Left lobe of liver (tissue), 2 donors: Measurements from ENCODE around the gene NAA35. TPM values are rescaled to one million over a fixed set of nuclear protein-coding genes. Genes with fewer than 3 reads are reported as not detected.
A peak's percentile ranks its signal among the peaks of the same experiment; 100 is the strongest.
"Not testable (repeated sequence)": the region's sequence is repeated elsewhere in the genome, so short reads cannot be mapped to it uniquely, and the experiment has no call there.

ENCODE experiments used
- ATAC-seq: fragments of 200-7000 bp; cut with Tn5 transposase; one replicate; pipeline ENCODE4 v1.9.1; 2020; ENCODE audit warnings: mild to moderate bottlenecking, moderate library complexity
- DNase-seq: peaks from one replicate; pipeline ENCODE4 v3.0.0-alpha.2; 2020; ENCODE audit warnings: low spot score
- total RNA-seq: library from RNA; stranded (reverse); gene quantifications from one replicate; pipeline ENCODE4 v1.2.1, GENCODE V29; 2021
- donor health status: DM: no; HTN: no; CAD: no; lungs with moderate emphysema.
- donor health status: DM: no; HTN: yes; CAD: no.

NAA35 gene
- total RNA-seq: 7.9 TPM

GRCh38 chr9:85940832-85941621, at the start of gene NAA35:
Gene NAA35 (plus strand): TSS chr9:85941146. CDS start chr9:85942160, 1,014 bp downstream.
- ATAC-seq (peak; percentile 96), DNase-seq (peak; percentile 99)

DNA sequence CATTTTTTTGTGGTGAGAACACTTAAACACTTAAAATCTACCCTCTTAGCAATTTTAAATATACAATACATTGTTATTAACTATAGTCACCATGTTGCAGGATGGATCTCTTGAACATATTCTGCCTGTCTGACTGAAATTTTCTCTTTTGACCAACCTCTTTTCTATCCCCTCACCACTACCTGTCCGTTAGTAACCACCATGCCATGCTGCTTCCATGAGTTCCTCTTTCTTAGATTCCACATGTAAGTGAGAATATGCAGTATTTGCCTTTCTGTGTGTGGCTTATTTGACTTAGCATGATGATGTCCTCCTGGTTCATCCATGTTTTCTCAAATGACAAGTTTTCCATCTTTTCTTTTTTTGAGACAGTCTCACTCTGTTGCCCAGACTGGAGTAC, 48.5 kb upstream of the NAA35 start:
- no peak for ATAC-seq
- no peak for DNase-seq

GRCh38 chr9:85895685-85896084, 45.3 kb upstream of the NAA35 start:
- DNase-seq (no peak), ATAC-seq (no peak)

GRCh38 chr9:85897848-85898247, 43.1 kb upstream of the NAA35 start:
- no peak for ATAC-seq
- DNase-seq: no peak

DNA sequence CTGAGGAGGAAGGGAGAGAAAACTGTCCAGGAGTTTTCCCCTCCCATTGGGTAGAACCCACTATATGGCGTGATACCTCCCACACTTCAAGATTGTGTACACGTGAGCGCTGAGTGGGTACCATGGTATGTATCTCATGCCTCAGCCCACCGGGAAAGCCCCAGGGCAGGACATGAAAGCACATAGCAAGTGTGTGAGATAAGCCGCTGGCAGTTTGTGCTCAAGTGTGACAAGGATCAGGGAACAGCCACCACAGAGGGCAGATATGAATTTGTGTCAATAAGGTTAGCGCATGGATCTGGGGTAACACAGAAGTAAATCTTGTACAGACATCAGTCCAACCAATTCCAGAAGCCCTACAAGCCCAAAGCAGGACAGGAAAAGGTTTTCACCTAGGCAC, 42.6 kb upstream of the NAA35 start:
- DNase-seq: no peak
- ATAC-seq: no peak

DNA sequence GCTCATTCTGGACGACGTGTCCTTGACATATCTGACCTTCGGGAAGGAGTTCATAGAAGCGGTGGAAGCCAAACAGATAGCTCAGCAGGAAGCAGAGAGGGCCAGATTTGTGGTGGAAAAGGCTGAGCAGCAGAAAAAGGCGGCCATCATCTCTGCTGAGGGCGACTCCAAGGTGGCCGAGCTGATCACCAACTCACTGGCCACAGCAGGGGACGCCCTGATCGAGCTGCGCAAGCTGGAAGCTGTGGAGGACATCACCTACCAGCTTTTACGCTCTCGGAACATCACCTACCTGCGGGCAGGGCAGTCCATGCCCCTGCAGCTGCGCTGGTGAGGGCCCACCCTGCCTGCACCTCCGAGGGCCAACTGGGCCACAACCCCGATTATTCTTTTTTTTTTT, 41.6 kb upstream of the NAA35 start:
- DNase-seq (no peak), ATAC-seq (no peak)

DNA sequence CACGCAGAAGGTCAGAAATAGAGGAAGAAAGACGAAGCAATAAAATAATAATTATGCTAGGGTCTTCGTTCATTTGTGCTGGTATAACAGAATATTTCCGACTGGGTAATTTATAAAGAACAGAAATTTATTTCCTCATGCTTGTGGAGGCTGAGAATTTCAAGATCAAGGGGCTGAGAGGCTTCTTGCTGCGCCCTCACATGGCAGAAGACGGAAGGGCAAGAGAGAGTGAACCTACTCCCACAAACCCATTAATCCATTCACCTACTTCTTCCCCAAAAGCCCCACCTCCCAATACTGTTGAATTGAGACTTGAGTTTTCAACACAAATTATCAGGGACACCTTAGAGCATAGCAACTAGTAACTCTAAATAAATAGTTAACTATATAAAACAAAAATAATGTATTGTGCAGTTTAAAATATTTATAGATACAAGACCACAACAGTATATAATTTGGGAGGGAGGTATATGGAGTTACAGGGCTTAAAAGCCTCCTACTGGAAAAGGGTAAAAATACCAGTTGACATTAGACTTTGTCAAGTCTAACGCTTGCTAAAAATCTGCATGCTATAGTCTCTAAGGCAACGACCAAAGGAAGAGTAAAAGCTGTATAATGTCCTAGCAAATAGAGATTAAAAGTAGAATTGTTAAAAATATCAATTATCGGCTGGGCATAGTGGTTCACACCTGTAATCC, 40.3 kb upstream of the NAA35 start:
- DNase-seq (no peak), ATAC-seq (no peak)

GRCh38 chr9:85904975-85905374, 36.0 kb upstream of the NAA35 start:
- DNase-seq: no peak
- no peak for ATAC-seq

DNA sequence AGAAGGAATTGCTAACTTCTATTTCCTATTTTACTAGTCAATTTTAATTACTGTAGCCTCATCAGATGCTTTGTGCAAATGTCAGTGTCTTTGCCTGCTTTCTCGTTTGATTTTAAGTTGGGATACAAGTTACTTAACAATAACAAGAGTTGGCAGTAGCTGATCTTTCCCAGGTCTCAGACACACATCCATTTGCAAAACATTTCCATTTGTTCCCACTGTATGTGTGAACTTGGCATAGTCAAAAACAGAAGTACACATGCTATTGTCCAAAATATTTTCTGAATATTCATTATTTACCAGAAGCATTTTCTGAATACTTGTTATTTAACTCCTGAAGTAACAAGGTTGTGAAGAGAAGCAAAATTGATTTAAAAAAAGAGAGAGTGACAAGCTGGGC, 35.0 kb upstream of the NAA35 start:
- no peak for ATAC-seq

GRCh38 chr9:85909390-85909789, 31.6 kb upstream of the NAA35 start:
- DNase-seq: no peak

More for the DNA sequence above, 35.0 kb upstream of the NAA35 start:
- no peak for DNase-seq

GRCh38 chr9:85914108-85914507, 26.8 kb upstream of the NAA35 start:
- no peak for ATAC-seq
- DNase-seq: no peak

More at GRCh38 chr9:85909390-85909789, 31.6 kb upstream of the NAA35 start:
- ATAC-seq: no peak

DNA sequence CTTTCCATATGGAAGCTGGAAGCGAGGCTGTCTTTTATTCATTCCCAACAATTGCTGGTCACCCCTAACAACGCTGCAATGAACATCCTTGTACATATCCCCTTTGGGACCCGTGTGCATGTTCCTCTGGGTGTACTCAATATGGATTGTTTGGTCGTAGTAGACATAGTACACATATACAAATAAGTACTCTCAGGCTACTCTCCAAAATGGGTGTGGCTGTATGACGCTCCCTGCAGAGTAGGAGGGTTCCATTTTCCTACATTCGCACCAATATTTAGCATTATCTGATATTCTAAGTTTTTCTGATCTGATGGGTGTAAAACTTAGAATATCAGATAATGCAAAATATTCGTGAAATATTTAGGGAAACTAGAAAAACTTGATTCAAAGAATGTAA, 23.2 kb upstream of the NAA35 start:
- ATAC-seq: no peak

DNA sequence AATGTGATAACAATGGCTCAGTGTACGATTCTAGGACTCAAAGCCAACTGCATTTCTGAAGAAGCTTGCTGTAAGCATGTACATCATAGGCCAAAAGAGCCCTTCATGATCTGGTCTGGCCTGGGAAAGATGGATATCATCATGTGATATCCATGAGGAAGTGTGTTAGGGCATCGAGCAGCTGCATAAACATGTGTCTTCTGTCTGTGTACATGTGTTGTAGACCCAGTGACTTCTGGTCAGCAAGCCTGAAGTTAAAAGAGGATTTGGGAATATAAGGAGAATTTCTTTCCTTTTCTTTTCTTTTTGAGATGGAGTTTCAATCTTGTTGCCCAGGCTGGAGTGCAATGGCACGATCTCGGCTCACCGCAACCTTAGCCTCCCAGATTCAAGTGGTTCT, 15.5 kb upstream of the NAA35 start:
- DNase-seq (no peak), ATAC-seq (no peak)

More for the DNA sequence above, 23.2 kb upstream of the NAA35 start:
- DNase-seq: no peak

DNA sequence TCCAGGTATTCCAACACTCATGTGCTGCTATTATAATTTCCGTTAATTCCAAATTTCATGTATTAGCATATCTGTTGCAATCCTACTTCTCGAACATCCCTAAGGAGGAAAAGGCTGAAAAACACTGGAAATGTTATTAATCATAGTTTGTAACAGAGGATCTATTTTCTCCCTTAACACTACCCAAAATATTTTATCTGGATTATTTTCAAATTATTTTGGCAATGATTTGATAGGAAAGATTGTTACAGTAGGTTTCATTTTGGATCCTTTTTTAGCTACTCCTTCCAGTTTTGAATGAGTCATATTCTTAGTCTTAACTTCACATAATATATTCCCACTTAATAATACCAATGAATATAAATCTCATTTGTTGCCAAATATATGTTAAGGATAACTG, 13.9 kb upstream of the NAA35 start:
- no peak for DNase-seq
- no peak for ATAC-seq

DNA sequence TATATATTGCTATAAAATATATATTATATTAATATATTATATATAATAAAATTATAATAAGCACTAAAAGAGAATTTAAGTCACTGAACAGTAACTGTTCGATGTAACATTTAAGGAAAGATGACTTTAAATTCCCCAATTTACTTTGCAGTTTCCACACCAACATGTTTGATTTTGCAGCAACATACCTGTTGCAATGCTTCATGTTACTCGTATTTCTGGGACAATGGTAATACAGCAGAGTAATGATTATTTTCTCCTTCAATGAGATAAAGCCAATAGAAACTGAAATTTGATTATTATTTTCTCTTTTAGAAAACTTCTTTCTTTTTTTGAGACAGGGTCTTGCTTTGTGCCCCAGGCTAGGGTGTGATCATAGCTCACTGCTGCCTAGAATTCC, 9.5 kb upstream of the NAA35 start:
- DNase-seq (no peak), ATAC-seq (no peak)

DNA sequence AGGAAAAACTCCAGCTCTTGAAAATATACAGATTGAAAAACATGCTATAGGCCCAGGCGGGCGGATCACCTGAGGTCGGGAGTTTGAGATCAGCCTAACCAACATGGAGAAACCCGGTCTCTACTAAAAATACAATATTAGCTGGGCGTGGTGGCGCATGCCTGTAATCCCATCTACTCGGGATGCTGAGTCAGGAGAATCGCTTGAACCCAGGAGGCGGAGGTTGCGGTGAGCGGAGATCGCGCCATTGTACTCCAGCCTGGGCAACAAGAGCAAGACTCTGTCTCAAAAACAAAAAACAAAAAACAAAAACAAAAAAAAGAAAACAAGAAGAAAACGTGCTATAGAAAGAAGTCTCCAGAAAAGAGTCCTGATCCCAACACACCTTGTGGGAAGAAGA, 5.0 kb upstream of the NAA35 start:
- not testable (repeated sequence) for DNase-seq, ATAC-seq

DNA sequence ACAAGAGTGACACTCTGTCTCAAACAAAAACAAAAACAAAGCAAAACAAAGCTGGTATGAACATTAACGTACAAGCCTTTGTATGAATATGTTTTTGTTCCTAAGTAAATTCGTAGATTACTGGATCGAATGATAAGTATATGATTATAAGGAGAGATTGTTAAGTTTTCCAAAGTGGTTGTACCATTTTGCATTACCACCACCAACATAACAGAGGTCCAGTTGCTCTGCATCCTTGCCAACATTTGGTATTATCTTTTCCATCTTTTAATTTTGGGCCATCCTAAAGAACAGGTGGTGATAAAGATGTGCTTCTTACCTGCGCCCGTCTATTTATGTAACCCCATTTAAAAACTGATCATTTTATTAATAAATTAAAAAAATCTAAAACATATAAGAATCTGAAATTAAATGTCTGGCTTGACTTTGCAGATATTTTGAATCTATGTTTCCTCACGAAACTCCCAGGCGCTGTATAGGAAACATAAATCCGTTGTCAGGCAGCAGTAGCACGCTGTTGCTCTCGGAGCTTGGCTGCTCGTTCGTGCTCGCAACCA, 593 bp upstream of the NAA35 start:
- no peak for ATAC-seq
- no peak for DNase-seq

DNA sequence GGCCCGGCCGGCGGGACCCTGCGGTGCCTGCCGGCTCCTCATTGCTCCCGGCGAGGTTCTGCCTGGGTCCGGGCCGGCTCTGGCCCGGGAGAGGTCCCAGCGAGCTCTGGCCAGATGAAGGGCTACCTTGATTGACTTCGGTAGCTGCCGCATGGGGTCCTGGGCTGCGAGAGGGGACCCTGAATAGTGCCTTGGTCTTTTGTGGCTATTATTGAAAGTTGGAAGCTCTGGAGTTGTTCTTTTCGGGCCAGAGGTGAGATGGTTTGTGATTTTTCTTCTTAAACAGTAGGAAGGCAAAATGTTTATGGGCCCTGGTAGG, 635 bp downstream of the NAA35 start:
- no peak for DNase-seq
- no peak for ATAC-seq

DNA sequence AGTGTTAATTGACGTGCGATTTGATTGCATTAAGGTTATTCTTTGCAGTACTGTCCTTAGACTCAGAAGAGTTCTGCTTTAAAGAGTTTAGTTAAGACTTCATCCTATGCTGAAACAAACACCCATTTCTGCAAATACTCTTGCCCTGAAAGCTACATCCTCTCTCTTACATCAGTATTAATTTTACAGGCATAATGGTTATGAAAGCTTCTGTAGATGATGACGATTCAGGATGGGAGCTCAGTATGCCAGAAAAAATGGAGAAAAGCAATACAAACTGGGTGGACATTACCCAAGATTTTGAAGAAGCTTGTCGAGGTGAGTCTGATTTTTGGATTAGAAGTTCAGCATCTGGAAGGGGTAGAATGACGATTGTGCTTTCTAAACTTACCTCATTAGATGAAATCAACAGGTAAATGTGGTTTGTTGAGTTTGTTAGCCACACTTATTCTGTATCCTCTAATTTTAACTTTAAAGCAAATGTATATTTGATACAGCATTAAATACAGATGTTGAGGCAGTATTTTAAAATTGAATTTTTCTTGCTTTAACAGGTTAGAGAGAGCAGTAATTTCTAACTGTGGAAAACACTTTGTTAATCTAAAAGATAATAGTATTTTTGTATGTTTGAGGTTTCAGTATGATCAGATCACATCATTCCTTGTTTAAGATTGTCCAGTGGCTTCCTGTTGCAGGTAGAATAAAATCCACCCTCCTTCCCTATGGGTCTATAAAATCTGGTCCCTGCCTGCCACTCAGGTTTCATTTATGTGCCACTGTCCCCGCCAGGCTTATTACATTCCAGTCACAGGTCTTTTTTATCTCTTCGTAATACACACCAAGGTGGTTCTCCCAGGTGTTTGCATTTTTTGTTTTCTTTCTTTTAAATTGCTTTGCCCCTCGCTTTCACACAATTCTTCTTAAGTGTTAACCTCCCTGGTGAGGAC, 1.3 kb downstream of the NAA35 start:
- ATAC-seq (no peak), DNase-seq (no peak)

- ATAC-seq: no peak
- no peak for DNase-seq
Observed at GRCh38 chr9:85942913-85943709, 2.2 kb downstream of the NAA35 start.
